ENCODE data around the gene NEFH.
"Not testable (repeated sequence)": the region's sequence is repeated elsewhere in the genome, so short reads cannot be mapped to it uniquely, and the experiment has no call there.

NEFH gene, protein sequence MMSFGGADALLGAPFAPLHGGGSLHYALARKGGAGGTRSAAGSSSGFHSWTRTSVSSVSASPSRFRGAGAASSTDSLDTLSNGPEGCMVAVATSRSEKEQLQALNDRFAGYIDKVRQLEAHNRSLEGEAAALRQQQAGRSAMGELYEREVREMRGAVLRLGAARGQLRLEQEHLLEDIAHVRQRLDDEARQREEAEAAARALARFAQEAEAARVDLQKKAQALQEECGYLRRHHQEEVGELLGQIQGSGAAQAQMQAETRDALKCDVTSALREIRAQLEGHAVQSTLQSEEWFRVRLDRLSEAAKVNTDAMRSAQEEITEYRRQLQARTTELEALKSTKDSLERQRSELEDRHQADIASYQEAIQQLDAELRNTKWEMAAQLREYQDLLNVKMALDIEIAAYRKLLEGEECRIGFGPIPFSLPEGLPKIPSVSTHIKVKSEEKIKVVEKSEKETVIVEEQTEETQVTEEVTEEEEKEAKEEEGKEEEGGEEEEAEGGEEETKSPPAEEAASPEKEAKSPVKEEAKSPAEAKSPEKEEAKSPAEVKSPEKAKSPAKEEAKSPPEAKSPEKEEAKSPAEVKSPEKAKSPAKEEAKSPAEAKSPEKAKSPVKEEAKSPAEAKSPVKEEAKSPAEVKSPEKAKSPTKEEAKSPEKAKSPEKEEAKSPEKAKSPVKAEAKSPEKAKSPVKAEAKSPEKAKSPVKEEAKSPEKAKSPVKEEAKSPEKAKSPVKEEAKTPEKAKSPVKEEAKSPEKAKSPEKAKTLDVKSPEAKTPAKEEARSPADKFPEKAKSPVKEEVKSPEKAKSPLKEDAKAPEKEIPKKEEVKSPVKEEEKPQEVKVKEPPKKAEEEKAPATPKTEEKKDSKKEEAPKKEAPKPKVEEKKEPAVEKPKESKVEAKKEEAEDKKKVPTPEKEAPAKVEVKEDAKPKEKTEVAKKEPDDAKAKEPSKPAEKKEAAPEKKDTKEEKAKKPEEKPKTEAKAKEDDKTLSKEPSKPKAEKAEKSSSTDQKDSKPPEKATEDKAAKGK

DNA sequence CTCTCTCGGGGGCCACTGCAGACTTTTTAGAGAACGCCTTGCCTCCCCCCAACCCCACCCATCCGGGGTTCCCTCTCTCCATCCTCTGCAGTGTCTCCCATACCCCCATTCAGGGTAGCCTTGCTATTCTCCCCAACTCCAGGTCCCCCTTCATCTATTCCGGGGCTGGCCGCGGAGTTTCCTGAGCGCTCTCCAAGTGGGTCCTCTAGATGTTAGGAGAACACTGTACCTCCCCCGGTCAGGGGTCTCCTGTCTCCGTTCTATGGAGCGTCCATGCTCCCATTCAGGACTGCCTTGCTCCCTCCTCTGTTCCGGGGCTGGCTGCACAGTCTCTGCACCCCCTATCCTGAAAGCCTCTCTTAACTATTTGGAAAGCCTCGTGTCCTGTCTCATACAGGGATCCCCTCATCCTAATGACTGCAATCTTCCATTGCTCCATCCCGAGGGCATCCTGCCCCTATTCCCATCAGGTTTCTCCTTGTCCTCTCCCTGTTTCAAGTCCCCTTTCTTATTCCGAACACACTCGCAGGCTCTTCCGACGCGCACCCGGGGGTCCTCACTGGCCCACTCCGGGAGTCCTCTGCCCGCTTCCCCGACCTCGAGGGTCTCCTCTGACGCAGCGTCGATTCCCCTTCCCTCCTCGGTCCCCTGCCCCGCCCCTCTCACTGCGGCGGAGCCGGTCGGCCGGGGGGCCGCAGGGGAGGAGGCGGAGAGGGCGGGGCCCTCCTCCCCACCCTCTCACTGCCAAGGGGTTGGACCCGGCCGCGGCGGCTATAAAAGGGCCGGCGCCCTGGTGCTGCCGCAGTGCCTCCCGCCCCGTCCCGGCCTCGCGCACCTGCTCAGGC lies at the start of gene NEFH:
TSS of gene NEFH (plus strand) at position 802 of the 845 bp plus-strand sequence. CDS start 45 bp downstream, outside the sequence.
- DNase-seq = peak in 5 of 56 donors; percentile 7 to 45 (median 21)

DNA sequence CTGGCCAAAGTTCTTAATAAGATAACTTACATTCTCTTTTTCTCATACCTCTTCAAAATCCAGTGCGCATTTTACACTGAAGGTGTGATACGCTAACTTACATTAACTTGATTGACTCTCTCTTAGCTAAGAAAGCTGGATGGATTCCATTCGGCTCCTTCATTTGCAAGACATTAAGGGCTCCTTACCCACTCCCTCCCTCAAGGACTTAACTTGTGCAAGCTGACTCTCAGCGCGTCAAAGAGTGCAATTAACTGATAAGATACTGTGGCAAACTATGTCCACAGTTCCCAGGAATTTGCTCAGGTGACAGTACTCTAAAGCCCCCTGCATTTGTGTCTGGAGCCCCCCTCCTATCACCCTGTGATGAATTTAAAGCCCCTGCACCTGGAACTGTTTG lies 48.0 kb upstream of the NEFH start:
- no peak for DNase-seq

DNA sequence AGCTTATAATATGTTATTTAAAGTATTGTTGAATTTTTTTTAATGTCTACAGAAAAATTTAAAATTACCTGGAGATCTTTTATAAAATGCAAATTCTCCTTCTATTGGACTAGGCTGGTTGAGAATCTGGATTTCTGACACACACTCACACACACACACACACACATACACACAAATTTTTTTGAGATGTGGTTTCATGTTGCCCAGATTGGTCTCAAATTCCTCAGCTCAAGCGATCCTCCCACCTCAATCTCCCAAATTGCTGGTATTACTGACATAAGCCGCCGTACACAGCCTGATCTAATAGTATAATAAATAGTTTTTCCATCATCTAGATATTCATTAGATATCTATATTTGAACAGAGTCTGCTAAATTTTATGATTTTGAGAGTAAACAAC lies 46.2 kb upstream of the NEFH start:
- no peak for DNase-seq

DNA sequence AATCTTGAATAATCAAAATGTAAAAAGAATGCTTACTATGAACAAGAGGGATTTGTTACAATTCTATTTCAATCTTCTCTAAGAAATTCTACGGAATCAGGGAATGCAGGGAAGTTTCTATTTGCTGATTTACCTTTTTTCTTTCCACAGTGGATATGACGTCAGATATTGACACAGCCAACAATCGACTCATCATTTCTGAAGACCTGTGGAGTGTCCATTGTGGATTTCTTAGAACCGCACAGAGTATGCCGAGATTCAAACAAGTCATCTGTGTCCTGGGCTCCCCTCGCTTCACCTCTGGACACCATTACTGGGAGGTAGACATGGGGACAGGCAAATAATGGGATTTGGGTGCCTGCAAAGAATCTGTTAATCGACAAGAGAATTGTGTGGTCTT lies 45.7 kb upstream of the NEFH start:
- DNase-seq = no peak

DNA sequence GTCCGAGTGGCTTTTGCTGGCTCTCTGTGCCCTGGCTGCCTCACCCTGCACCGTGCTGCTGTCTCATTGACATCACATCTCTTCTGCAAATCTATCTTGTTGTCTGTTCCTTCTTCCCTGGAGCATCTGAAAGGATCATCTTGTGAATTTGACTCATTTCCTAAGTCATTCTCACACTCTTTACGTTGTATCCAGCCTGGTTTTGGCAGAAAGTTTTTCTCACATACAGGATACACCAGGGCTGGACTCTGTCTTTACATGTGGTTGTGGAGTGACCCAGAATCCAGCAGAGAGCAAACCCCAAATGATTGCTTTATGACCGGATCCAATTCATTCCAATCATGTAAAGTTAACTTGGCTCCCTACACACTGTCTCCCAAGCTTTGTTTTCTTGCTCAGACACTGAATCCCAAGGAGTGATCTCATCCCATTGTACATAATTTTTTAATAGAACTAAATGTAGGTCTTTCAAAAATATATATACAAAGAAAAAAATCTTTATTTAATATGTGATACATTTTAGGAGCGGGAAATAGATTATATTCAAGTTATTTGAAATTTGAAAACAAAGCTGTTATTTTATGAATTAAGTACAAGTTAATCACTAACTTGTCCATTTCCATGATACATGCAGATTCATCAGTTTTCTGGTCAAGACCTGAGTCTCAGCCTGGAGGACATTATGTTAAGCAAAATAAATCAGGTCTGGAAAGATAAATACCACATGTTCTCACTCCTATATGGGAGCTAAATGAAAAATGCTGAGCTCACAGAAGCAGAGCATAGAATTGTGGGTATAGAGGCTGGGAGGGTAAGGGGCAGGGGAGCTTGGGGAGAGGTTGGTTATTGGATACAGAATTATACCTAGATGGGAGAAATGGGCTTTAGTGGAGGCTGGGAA lies 44.5 kb upstream of the NEFH start:
- no peak for DNase-seq

DNA sequence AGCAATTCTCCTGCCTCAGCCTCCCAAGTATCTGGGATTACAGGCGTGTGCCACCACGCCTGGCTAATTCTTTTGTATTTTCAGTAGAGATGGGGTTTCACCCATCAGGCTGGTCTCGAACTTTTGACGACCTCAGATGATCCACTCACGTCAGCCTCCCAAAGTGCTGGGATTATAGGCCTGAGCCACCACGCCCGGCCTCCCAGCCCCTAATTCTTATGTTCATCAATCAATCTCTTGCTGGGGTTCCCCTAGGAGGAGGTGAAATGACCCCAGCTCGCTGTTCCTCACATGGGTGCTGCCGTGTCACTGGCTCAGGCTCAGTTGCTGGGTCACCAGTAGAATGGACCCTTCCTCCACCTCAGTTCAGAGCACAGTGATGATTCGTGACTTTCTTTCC lies 41.7 kb upstream of the NEFH start, which contains the start of gene RFPL1:
TSS of gene RFPL1 (plus strand) at position 301 of the 400 bp plus-strand sequence.
- not testable (repeated sequence) for DNase-seq

DNA sequence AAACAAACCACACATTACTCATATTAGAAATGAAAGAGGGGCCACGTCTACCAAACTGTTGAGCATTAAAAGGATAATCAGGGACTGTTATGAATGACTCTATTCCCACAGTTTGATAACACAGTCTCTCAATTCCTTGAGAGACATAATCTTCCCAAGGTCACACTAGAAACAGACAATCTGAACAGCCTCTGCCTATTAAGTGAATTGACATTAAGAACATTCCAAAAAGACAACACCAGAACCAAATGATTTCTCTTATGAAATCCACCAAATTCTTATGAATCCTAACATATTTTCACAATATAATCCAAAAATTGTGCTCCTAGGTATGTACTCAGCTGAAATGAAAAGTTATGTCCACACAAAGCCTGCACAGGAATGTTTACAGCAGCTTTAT lies 37.0 kb upstream of the NEFH start:
- DNase-seq = no peak

DNA sequence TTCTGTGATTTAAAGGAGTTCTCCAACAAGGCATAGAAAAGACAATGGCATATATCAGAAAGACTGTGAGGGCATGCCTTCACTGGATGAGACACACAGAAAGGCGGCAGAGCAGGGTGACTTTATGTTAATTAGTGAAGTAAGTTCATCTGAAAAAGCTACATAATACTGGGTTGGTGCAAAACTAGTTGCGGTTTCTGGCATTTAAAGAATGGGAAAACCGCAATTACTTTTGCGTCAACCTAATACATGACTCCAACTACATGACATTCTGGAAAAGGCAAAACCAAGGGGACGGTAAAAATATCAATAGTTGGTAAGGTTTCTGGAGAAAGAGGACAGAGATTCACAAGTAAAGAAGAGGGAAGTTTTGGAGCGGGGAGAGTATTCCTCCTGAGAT lies 36.6 kb upstream of the NEFH start:
- no peak for DNase-seq

DNA sequence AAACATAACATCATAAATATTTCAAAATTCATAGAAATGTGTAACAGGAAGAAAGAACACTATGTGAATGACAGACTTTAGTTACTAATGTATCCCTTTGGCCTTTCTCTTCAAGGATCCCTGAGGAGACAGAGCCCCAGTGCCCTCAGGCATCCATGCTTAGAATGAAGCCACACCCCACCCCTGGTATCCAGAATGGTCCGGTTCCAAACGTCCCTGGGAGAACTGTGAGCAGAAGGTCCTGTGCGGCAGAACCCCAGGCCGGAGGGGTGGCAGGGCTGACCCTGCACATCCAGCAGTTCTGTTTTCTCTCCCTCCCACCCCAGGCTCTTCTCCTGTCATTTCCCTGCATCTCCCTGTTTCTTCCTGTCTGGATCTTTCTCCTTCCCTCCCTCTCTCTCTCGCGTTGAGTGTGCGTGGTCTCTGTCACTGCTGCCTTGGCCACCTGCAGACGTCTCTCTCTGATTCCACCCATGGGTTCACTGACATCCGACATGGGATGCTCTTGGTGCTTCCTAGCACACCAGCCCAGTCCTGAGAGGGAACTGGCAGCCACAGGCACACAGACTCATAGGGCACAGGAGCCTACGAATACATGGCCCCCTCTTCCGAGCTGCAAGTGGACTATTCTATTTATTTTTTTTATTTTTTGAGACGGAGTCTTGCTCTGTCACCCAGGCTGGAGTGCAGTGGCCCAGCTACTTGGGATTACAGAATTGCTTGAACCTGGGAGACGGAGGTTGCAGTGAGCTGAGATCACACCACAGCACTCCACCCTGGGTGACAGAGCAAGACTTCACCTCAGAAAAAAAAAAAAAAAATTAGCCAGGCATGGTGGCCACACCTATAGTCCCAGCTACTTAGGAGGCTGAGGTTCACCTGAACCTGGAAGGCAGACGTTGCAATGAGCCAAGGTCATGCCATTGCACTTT lies 35.9 kb upstream of the NEFH start:
- no peak for DNase-seq

DNA sequence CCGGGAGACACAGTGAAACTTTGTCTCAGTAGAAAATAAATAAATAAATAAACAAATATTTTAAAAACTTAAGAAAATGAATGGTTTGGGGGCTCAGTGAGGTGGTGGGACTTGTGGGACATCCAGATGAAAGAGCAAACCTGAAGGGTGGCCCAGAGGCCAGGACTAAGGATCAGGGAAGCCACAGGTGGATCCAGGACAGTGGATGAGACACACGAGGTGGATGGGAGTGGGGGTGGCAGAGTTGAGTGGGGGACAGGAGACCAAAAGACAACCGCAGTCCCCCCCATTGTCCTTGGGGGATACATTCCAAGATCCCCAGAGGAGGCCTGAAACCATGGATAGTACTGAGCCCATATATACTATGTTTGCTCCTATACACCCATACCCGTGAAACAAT lies 34.5 kb upstream of the NEFH start:
- no peak for DNase-seq

DNA sequence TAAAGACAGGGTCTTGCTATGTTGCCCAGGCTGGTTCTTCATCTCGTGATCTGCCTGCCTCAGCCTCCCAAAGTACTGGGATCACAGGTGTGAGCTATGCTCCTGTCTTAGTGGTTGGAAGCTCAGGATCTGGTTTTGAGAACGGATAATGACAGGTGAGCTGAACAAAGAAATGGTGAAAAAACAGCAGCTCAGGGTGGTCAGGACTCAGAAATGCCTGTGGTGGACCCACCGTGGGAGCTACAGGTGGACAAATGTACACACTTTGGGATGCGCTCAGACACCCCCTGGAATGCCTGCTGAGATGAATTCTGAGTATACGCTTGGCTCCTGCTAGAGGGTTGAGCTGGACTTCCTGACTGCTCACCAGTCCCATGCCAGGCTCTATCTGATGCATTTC lies 32.1 kb upstream of the NEFH start:
- no peak for DNase-seq

DNA sequence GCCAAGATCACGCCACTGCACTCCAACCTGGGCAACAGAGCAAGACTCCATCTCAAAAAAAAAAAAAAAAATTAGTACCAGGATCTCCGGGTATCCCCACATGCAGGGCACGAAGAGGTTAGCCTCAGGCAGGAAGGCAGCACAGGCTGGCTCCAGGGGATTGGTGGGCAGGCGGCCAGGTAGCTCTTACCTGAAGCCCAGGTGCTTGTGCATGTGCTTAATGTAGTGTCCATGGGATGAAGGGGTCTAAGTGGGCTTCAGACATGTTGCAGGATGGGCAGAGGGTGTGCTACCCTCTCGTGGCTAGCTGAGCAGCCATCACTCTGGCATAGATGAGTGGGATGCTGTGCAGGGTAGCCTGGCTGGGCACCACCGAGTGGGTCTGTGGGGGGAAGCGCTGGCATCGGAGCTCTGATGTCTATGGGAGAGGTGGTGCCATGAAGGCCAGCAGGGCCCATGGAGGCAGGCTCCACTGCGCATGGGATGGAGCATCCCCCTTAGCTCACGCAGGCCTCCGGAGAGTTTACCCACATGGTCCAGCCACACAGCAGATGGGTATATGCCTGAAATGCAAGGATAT lies 30.6 kb upstream of the NEFH start:
- DNase-seq = no peak

DNA sequence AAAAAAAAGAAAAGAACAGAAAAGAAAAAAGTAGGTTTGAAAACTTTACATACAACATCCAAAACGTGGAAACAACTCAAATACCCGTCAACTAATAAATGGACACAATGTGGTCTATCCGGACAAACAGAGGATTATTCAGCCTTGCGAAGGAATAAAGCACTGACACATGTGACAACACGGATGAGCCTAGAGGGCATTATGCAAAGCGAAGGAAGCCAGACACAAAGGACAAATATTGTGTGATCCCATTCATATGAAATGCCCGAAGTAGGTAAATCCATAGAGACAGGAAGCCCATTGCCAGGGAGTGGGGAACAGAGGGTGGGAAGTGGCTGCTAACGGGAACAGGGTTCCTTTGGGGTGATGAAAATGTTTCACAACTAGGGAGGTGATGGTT lies 29.8 kb upstream of the NEFH start:
- no peak for DNase-seq

DNA sequence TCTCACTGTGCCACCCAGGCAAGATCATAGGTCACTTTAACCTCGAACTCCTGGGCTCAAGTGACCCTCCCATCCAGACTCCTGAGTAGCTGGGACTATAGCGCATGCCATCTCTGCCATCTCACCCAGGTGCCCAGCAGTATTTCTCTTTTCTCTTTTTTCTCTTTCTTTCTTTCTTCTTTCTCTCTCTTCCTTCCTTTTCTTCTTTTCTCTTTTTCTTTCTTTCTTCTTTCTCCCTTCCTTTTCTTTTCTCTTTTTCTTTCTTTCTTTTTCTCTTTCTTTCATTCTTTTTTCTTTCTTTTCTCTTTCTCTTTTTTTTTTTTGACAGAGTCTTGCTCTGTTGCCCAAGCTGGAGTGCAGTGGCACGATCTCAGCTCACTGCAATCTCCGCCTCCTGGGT lies 28.2 kb upstream of the NEFH start:
- no peak for DNase-seq

DNA sequence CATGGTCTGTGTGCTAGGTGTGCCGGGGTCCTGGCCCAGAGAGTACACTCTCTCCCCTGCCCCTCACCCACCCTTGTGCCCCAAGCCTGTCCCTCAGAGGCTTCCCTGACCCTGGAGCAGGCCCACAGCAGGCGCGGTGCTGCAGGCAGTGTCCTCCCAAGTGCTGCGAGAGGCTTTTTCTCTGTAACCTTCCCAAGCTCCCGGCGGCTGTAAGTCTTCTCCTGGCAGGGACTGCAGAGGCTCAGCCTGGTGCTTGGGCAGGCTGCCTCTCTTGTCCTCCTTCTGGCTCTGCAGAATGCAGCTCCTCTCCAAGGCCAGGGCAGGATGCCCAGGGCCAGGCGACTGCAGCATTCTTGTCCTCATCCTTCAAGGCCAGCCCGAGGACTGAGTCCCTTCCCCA lies 25.7 kb upstream of the NEFH start:
- peak in 28 of 56 donors; percentile 5 to 64 (median 23) for DNase-seq

DNA sequence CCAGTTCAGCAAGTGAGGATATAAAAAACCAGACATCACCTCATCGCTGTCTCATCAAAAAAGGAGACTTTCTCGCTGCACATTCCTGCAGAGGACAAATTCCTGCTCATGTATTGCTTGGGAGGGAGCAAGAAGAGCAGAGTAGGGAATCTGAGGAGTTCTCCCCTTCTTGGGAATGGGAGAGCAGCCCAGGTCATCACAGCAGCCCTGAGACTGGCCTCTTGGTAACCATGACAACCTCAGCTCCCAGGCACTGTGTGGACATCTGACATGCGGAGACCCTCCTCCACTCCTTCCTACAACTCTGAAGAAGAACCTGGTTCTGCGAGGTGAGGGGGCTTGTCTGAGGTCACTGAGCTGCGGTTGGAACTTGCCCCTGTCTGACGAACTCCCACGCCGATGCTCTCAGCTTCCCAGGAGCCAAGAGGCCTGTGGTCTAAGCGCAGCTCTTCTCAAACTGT lies 23.8 kb upstream of the NEFH start:
- DNase-seq = no peak

DNA sequence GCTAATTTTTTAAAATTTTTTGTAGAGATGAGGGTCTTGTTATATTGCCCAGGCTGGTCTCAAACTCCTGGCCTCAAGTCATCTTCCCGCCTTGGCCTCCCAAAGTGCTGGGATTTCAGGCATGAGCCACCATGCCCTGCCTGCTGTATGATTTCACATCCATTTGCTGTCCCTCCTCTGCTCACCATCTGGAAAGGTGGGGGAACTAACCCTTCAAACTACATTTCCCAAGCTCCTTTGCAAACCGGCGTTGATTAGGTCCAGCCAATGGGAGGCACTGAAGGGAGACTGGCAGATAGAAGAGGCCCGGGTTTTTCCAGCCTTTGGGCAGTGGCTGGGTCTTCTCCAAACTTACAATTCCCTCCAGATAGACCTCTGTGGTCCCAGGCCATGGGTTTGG lies 22.3 kb upstream of the NEFH start:
- no peak for DNase-seq

DNA sequence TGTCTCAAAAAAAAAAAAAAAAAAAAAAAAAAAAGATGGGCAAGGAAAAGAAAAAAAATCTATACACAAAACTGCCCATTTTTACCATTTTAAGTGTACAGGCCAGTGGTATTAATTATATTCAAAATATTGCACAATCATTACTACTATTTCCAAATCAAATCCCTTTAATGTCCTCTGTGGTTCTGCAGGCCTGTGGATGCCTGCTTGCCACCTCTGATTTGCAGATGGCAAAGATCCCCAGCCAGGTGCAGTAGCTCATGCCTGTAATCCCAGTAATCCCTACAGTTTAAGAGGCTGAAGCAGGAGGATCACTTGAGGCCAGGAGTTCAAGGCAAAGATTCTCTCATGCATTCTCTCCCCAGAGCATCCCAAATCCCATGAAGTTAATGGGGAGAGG lies 21.5 kb upstream of the NEFH start:
- no peak for DNase-seq

Measured in nucleus accumbens (tissue), 56 donors.